Endothelial cell of umbilical vein (primary cell): ENCODE data around the gene KXD1.

Experiments
- CTCF ChIP-seq, 2 donors: IDR thresholded peaks; 1 replicate in 1 of 2; 2 replicates in 1 of 2; pipeline ENCODE4 v1.5.1; 2011; ENCODE audit warnings: low read length in 2 of 2, mild to moderate bottlenecking in 2 of 2, moderate library complexity in 2 of 2, control low read depth in 1 of 2, inconsistent platforms in 1 of 2, low read depth in 1 of 2; ENCODE audit not compliant: insufficient read depth in 1 of 2; ENCODE audit errors: extremely low read depth in 1 of 2
- POLR2A ChIP-seq: IDR thresholded peaks from 2 replicates; pipeline ENCODE4 v1.6.1; 2012; ENCODE audit warnings: low read depth, mild to moderate bottlenecking, control low read depth, low read length

GRCh38 chr19:18606281-18607225, 48.9 kb downstream of the KXD1 start, which contains the start of gene CRLF1:
- TF ChIP-seq CTCF (IDR thresholded peaks at IDR 0.05; ENCODE audit: extremely low read depth in 1 of 2, insufficient read depth in 1 of 2, low read depth in 1 of 2, low read length in 2 of 2) (no peak), POLR2A (no peak)
